ENCODE measurements around the gene RALGAPB.

Gene RALGAPB

DNA sequence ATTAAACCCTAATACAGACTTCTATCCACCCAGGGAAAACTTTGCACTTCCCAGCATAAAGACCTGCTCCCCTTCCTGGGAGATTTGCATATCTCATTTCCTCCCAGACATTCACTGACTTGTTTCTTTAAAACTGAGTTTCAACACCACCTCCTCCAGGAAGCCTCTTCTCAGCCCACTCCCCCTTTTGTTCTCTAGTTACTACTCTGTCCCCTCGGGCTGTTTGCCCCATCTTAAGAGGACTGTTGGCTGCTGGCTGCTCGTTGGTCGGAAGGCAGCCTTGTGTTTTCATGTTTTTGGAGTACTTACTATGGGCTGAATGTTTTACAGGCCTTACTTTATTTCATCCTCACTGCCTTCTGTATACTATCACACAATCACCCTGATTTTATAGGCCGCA lies 135.5 kb downstream of the RALGAPB start:
- Histone ChIP-seq H3K36me3 (ENCODE audit: control insufficient read depth, insufficient read depth, low read length) (no peaks in the 10 kb centered on the region), H3K4me3 (replicated peaks; ENCODE audit: low read depth, low read length) (no peak overlapping the region), H3K27me3 (replicated peaks; ENCODE audit: control insufficient read depth, insufficient read depth, low read length) (no peaks in the 10 kb centered on the region)
- TF ChIP-seq, protein P1, sequence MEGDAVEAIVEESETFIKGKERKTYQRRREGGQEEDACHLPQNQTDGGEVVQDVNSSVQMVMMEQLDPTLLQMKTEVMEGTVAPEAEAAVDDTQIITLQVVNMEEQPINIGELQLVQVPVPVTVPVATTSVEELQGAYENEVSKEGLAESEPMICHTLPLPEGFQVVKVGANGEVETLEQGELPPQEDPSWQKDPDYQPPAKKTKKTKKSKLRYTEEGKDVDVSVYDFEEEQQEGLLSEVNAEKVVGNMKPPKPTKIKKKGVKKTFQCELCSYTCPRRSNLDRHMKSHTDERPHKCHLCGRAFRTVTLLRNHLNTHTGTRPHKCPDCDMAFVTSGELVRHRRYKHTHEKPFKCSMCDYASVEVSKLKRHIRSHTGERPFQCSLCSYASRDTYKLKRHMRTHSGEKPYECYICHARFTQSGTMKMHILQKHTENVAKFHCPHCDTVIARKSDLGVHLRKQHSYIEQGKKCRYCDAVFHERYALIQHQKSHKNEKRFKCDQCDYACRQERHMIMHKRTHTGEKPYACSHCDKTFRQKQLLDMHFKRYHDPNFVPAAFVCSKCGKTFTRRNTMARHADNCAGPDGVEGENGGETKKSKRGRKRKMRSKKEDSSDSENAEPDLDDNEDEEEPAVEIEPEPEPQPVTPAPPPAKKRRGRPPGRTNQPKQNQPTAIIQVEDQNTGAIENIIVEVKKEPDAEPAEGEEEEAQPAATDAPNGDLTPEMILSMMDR (IDR thresholded peaks at IDR 0.05; ENCODE audit: insufficient read depth, low read length, poor library complexity, severe bottlenecking), result no peak
- no peak for DNase-seq (ENCODE audit: extremely low read depth, insufficient read length)

DNA sequence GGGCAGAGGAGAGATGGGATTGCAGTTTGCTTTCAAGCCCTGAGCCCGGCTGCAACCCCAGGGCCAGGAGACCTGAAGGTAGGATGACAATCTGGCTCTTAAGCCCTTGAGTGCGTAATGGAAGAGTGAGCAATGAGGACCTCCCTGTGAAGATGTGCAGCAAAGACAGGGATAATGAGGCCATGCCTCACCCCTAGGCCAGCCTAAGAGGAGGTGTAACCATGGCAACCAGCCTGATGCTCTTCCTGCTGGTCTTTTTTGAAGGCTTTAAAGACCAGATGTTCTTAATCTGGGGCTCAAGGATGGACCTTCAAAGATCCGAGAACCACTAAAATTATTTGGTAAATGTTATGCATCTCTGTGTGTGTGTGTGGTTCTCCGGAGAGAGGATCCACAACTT lies 137.2 kb downstream of the RALGAPB start:
- Histone ChIP-seq H3K4me3 (replicated peaks; ENCODE audit: low read depth, low read length) (no peak overlapping the region), H3K36me3 (ENCODE audit: control insufficient read depth, insufficient read depth, low read length) (no peaks in the 10 kb centered on the region), H3K27me3 (replicated peaks; ENCODE audit: control insufficient read depth, insufficient read depth, low read length) (peaks cover 3% of the 10 kb centered on the region; the same call in 1 of the 2 replicates)
- no peak for DNase-seq (ENCODE audit: extremely low read depth, insufficient read length)
- TF ChIP-seq, protein P1 (IDR thresholded peaks at IDR 0.05; ENCODE audit: insufficient read depth, low read length, poor library complexity, severe bottlenecking), result no peak

GRCh38 chr20:38610521-38610920 lies 137.9 kb downstream of the RALGAPB start:
- TF ChIP-seq, protein P1 (IDR thresholded peaks at IDR 0.05; ENCODE audit: insufficient read depth, low read length, poor library complexity, severe bottlenecking), result no peak
- Histone ChIP-seq H3K27me3 (replicated peaks; ENCODE audit: control insufficient read depth, insufficient read depth, low read length) (peaks cover 3% of the 10 kb centered on the region; the same call in 1 of the 2 replicates), H3K4me3 (replicated peaks; ENCODE audit: low read depth, low read length) (no peak overlapping the region), H3K36me3 (ENCODE audit: control insufficient read depth, insufficient read depth, low read length) (no peaks in the 10 kb centered on the region)
- DNase-seq (ENCODE audit: extremely low read depth, insufficient read length), result no peak

DNA sequence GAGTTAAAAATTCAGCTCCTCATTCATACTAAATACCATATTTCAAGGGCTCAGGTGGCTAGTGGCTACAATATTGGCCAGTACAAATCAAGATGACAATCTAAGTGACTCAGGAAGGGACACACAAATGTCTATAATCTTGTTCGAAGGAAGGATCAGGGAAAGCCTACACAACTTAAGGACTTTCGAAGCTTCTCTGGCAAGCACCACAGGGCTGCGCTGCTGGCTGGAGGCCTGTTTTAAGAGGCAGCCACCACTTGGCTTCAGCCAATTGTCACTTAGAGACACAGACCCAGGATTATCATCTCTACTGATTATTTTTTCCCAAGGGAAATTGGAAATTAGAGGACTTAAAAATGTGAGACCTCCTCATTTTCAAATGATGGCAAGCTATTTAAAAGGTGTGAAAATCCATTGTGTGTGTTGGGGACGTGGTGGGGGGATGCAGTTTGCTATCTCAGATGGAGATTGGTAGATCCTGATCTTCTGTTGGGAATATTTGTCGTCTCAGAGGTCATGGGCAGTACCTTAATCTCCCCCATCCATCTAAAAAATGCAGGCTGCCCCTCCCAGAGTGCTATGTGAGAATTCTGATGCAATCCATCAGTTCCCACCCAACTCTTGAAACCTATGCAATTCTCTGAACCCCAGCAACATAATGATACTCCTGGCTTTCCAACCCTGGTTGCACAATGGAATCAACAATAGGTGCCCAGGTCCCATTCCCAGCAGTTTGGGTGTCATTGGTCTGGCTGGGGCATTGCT lies 140.3 kb downstream of the RALGAPB start:
- Histone ChIP-seq H3K36me3 (ENCODE audit: control insufficient read depth, insufficient read depth, low read length) (no peaks in the 10 kb centered on the region), H3K4me3 (replicated peaks; ENCODE audit: low read depth, low read length) (no peak overlapping the region), H3K27me3 (replicated peaks; ENCODE audit: control insufficient read depth, insufficient read depth, low read length) (peaks cover 3% of the 10 kb centered on the region; the same call in 1 of the 2 replicates)
- TF ChIP-seq, protein P1 (IDR thresholded peaks at IDR 0.05; ENCODE audit: insufficient read depth, low read length, poor library complexity, severe bottlenecking), result no peak
- DNase-seq (ENCODE audit: extremely low read depth, insufficient read length), result no peak

DNA sequence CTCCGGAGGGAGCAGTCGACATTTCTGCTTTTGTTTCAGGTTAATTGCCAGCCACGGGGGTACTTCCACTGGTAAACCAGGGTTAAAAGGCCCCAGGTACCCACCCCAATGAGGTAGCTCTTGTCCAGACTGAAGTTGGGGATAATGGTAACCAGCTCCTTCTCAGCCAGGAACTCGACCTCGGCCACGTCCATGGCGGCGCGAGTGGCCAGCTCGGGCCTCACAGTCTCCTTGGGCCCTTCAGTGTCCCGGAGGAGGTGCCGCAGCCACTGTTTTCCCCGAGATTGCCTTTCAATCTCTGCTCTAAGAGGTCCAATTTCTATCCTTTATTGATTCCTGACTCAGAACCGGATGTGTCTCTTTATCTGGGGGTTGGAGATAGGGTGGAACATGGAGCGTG lies 142.6 kb downstream of the RALGAPB start:
- peaks cover 3% of the 10 kb centered on the region; the same call in 1 of the 2 replicates for H3K27me3 ChIP-seq (replicated peaks; ENCODE audit: control insufficient read depth, insufficient read depth, low read length)
- TF ChIP-seq, protein P1 (IDR thresholded peaks at IDR 0.05; ENCODE audit: insufficient read depth, low read length, poor library complexity, severe bottlenecking), result no peak
- H3K4me3 ChIP-seq (replicated peaks; ENCODE audit: low read depth, low read length), result no peak overlapping the region
- DNase-seq (ENCODE audit: extremely low read depth, insufficient read length), result no peak
- no peaks in the 10 kb centered on the region for H3K36me3 ChIP-seq (ENCODE audit: control insufficient read depth, insufficient read depth, low read length)

Measured in GM06990 (cell line).